Kidney (tissue), 14 donors: Measurements from ENCODE around the gene DNAL4. TPM values are rescaled to one million over a fixed set of nuclear protein-coding genes. Genes with fewer than 3 reads are reported as not detected.

Source experiments
- DNase-seq, 5 donors: peaks; one replicate each; pipeline ENCODE4 v3.0.0-alpha.2; 2013 to 2020
- FAIRE-seq: peaks from 2 replicates; lab custom pipeline; 2012; peaks lifted over from hg19 to GRCh38; lab: Jason Lieb, UNC
- H3K27ac ChIP-seq, 2 donors: one replicate each; pipeline ENCODE4 v1.7.0; 2013; ENCODE audit warnings: low read depth in 2 of 2, low read length in 2 of 2, inconsistent platforms in 1 of 2
- H3K27me3 ChIP-seq: one replicate; pipeline ENCODE4 v1.7.1; 2013; ENCODE audit warnings: low read length, inconsistent platforms; ENCODE audit not compliant: control insufficient read depth, insufficient read depth
- H3K36me3 ChIP-seq, 3 donors: one replicate each; pipeline versions ENCODE4 v1.7.0 to v1.7.1; 2013; ENCODE audit warnings: low read length in 3 of 3, control low read depth in 1 of 3, inconsistent platforms in 1 of 3; ENCODE audit not compliant: insufficient read depth in 3 of 3, control insufficient read depth in 2 of 3
- H3K4me1 ChIP-seq, 3 donors: one replicate each; pipeline versions ENCODE4 v1.7.0 to v1.7.1; 2013; ENCODE audit warnings: low read length in 3 of 3, inconsistent platforms in 1 of 3, low read depth in 1 of 3; ENCODE audit not compliant: control insufficient read depth in 2 of 3, insufficient read depth in 2 of 3
- H3K4me3 ChIP-seq, 3 donors: one replicate each; pipeline versions ENCODE4 v1.7.0 to v1.8.1; 2013; ENCODE audit warnings: low read length in 3 of 3, control low read depth in 1 of 3, inconsistent platforms in 1 of 3
- H3K9ac ChIP-seq, 3 donors: one replicate each; pipeline versions ENCODE4 v1.7.0 to v1.7.1; 2013; ENCODE audit warnings: low read length in 3 of 3, control low read depth in 1 of 3, inconsistent platforms in 1 of 3
- H3K9me3 ChIP-seq, 3 donors: one replicate each; pipeline versions ENCODE4 v1.7.0 to v1.7.1; 2013; ENCODE audit warnings: low read length in 3 of 3, control low read depth in 1 of 3, inconsistent platforms in 1 of 3; ENCODE audit not compliant: control insufficient read depth in 2 of 3, insufficient read depth in 1 of 3
- CTCF ChIP-seq: IDR thresholded peaks from 3 replicates; pipeline ENCODE4 v1.5.1; 2012; ENCODE audit warnings: mild to moderate bottlenecking, moderate library complexity, borderline replicate concordance; ENCODE audit not compliant: insufficient read depth; ENCODE audit errors: extremely low read depth
- intact Hi-C: fragments of 100-400 bp; cut with DNase I; formaldehyde crosslinking; loops from one replicate; pipeline ENCODE4 v1.11.1; 2022
- polyA plus RNA-seq: library from polyadenylated mRNA; stranded (reverse); fragments of 350-450 nt; fragmentation: Illumina TruSeq; extraction: RNeasy Lipid Tissue Mini Kit (QIAGEN cat#74804); gene quantifications from one replicate; pipeline ENCODE4 v1.2.3, GENCODE V29; 2014; ENCODE audit warnings: low read depth, low replicate concordance; ENCODE audit not compliant: insufficient read depth
- total RNA-seq: library from RNA; stranded (reverse); fragmentation: NEBNext Ultra II Directional; extraction: Animal tissue kit (Norgen Biotek cat#: 25700); gene quantifications from one replicate; pipeline ENCODE4 v1.2.1, GENCODE V29; 2021
- donor health status: control.
- donor health status: control.
- donor health status: control.
- donor health status: control.
- donor health status: control.
- donor health status: DM: yes; HTN: yes; CAD: no.
- donor health status: Normal renal cell carcinoma (clear cell type).

DNAL4 gene
- total and polyA plus RNA-seq, 2 donors from 2014 or later: 26.5 to 39.7 TPM

- intact Hi-C loops: no loop called here
- no peak for TF ChIP-seq CTCF
- Histone ChIP-seq H3K27me3 (no peaks in the 10 kb centered on the region), H3K4me1 (peaks cover 0 to 12% (median 12%) of the 10 kb centered on the region in 3 donors), H3K4me3 (no peak overlapping the region), H3K9me3 (no peaks in the 10 kb centered on the region), H3K27ac (no peak overlapping the region), H3K9ac (no peak overlapping the region), H3K36me3 (peaks cover 0 to 60% (median 44%) of the 10 kb centered on the region in 3 donors)
- no peak for DNase-seq
- FAIRE-seq: no peak
Measured at GRCh38 chr22:38736257-38736570, 57.7 kb downstream of the DNAL4 start.

GRCh38 chr22:38735465-38736256 is 58.3 kb downstream of the DNAL4 start:
- Histone ChIP-seq H3K27ac (peak overlapping the region in 1 of 2 donors; percentile 5), H3K4me1 (peaks cover 0 to 12% (median 12%) of the 10 kb centered on the region in 3 donors), H3K9ac (no peak overlapping the region), H3K9me3 (no peaks in the 10 kb centered on the region), H3K4me3 (no peak overlapping the region), H3K27me3 (no peaks in the 10 kb centered on the region), H3K36me3 (peaks cover 0 to 55% (median 39%) of the 10 kb centered on the region in 3 donors)
- TF ChIP-seq CTCF: no peak
- DNase-seq (peak in 1 of 5 donors; percentile 77), FAIRE-seq (no peak)
- intact Hi-C loops: no loop called here

GRCh38 chr22:38735126-38735464 is 58.8 kb downstream of the DNAL4 start:
- peak overlapping the region in 1 of 2 donors; percentile 23 for H3K27ac ChIP-seq

More at GRCh38 chr22:38735126-38735464, 58.8 kb downstream of the DNAL4 start:
- Histone ChIP-seq H3K9me3 (no peaks in the 10 kb centered on the region), H3K9ac (no peak overlapping the region), H3K4me1 (peaks cover 0 to 12% (median 12%) of the 10 kb centered on the region in 3 donors), H3K36me3 (peaks cover 0 to 54% (median 39%) of the 10 kb centered on the region in 3 donors), H3K27me3 (no peaks in the 10 kb centered on the region), H3K4me3 (no peak overlapping the region)
- no peak for FAIRE-seq
- TF ChIP-seq CTCF: no peak
- intact Hi-C loops: no loop called here
- peak in 1 of 5 donors; percentile 59 for DNase-seq
